CD14-positive monocyte (primary cell): ENCODE measurements around the gene GPRC5A. TPM values are rescaled to one million over a fixed set of nuclear protein-coding genes. Genes with fewer than 3 reads are reported as not detected.

Experiments used
- DNase-seq, 3 donors: peaks; one replicate each; pipeline ENCODE4 v3.0.0-alpha.2; 2011 to 2022
- H2AFZ ChIP-seq: 2 replicates; pipeline ENCODE4 v1.6.0; 2012; ENCODE audit warnings: mild to moderate bottlenecking, low read depth, low read length, inconsistent platforms; ENCODE audit not compliant: insufficient read depth, poor library complexity, severe bottlenecking
- H3K27ac ChIP-seq, 2 donors: 1 replicate in 1 of 2; 2 replicates in 1 of 2; pipeline ENCODE4 v1.5.1; 2012 to 2013; ENCODE audit warnings: low read length in 2 of 2, control low read depth in 1 of 2, inconsistent platforms in 1 of 2, low read depth in 1 of 2, mild to moderate bottlenecking in 1 of 2
- H3K27me3 ChIP-seq, 2 donors: one replicate each; pipeline versions ENCODE4 v1.6.0 to v1.6.1; 2011 to 2013; ENCODE audit warnings: low read length in 2 of 2; ENCODE audit not compliant: control insufficient read depth in 2 of 2, insufficient read depth in 2 of 2
- H3K36me3 ChIP-seq, 2 donors: replicated peaks in 1 of 2; 1 replicate in 1 of 2; 2 replicates in 1 of 2; pipeline versions ENCODE4 v1.5.1 to v1.6.1; 2012 to 2013; ENCODE audit warnings: low read length in 2 of 2, control low read depth in 1 of 2, inconsistent platforms in 1 of 2, mild to moderate bottlenecking in 1 of 2; ENCODE audit not compliant: insufficient read depth in 2 of 2, control insufficient read depth in 1 of 2
- H3K4me1 ChIP-seq, 2 donors: 1 replicate in 1 of 2; 2 replicates in 1 of 2; pipeline versions ENCODE4 v1.5.1 to v1.6.1; 2012 to 2013; ENCODE audit warnings: low read length in 2 of 2, control low read depth in 1 of 2, inconsistent platforms in 1 of 2, mild to moderate bottlenecking in 1 of 2, moderate library complexity in 1 of 2; ENCODE audit not compliant: insufficient read depth in 2 of 2, control insufficient read depth in 1 of 2
- H3K4me2 ChIP-seq: replicated peaks from 2 replicates; pipeline ENCODE3; 2012; ENCODE audit warnings: low read length, moderate library complexity, mild to moderate bottlenecking; ENCODE audit not compliant: poor library complexity, severe bottlenecking; ENCODE audit errors: extremely low read depth
- H3K4me3 ChIP-seq, 3 experiments: fragments of 200-600 bp in 1 of 3; sonication (generic) in 1 of 3; replicated peaks in 1 of 3; 1 replicate in 2 of 3; 2 replicates in 1 of 3; pipeline ENCODE4 v1.5.1; 2011 to 2013; ENCODE audit warnings: low read length in 3 of 3, mild to moderate bottlenecking in 3 of 3, control low read depth in 2 of 3, low read depth in 2 of 3, inconsistent platforms in 1 of 3, moderate library complexity in 1 of 3
- H3K79me2 ChIP-seq: 2 replicates; pipeline ENCODE4 v1.6.0; 2012; ENCODE audit warnings: mild to moderate bottlenecking, control low read depth, inconsistent platforms, low read length, moderate library complexity; ENCODE audit not compliant: insufficient read depth
- H3K9ac ChIP-seq: 2 replicates; pipeline ENCODE4 v1.6.0; 2017; ENCODE audit warnings: low read length, mild to moderate bottlenecking; ENCODE audit not compliant: insufficient read depth, poor library complexity, severe bottlenecking
- H3K9me3 ChIP-seq, 2 donors: replicated peaks in 1 of 2; 1 replicate in 1 of 2; 2 replicates in 1 of 2; pipeline versions ENCODE4 v1.5.1 to v1.6.1; 2012 to 2013; ENCODE audit warnings: low read length in 2 of 2, control low read depth in 1 of 2; ENCODE audit not compliant: control insufficient read depth in 1 of 2, insufficient read depth in 1 of 2
- H4K20me1 ChIP-seq: 2 replicates; pipeline ENCODE4 v1.6.0; 2012; ENCODE audit warnings: mild to moderate bottlenecking, low read length, control low read depth, moderate library complexity; ENCODE audit not compliant: insufficient read depth
- H3K27ac Mint-ChIP-seq, 7 donors: one replicate each; pipeline ENCODE4 v1.8.0; 2020; ENCODE audit warnings: mild to moderate bottlenecking in 7 of 7, mixed read lengths in 7 of 7, moderate library complexity in 6 of 7, inconsistent platforms in 2 of 7
- H3K27me3 Mint-ChIP-seq, 3 donors: one replicate each; pipeline ENCODE4 v1.8.0; 2021 to 2022; ENCODE audit warnings: low read depth in 3 of 3, mild to moderate bottlenecking in 3 of 3, mixed read lengths in 3 of 3, moderate library complexity in 3 of 3, inconsistent platforms in 1 of 3
- H3K36me3 Mint-ChIP-seq, 2 donors: one replicate each; pipeline ENCODE4 v1.8.0; 2020; ENCODE audit warnings: mixed read lengths in 2 of 2, inconsistent platforms in 1 of 2, mild to moderate bottlenecking in 1 of 2
- H3K4me1 Mint-ChIP-seq: one replicate; pipeline ENCODE4 v1.8.0; 2020; ENCODE audit warnings: mild to moderate bottlenecking, mixed read lengths
- H3K4me3 Mint-ChIP-seq, 2 donors: one replicate each; pipeline ENCODE4 v1.8.0; 2020; ENCODE audit warnings: mild to moderate bottlenecking in 2 of 2, mixed read lengths in 2 of 2, moderate library complexity in 1 of 2
- H3K9me3 Mint-ChIP-seq, 7 donors: one replicate each; pipeline ENCODE4 v1.8.0; 2020 to 2022; ENCODE audit warnings: mixed read lengths in 7 of 7, mild to moderate bottlenecking in 6 of 7, moderate library complexity in 6 of 7, inconsistent platforms in 2 of 7
- WGBS: methylation state at CpG from one replicate; pipeline ENCODE4 v1.1.5; 2013; ENCODE audit warnings: missing lambda C conversion rate; ENCODE audit not compliant: insufficient coverage; 5-methylcytosine and 5-hydroxymethylcytosine counted together
- intact Hi-C, 2 donors: fragments of 100-400 bp; cut with micrococcal nuclease; formaldehyde crosslinking; loops; one replicate each; pipeline versions ENCODE4 v1.15.0 to v1.15.1; 2023
- polyA plus RNA-seq, 3 donors: library from polyadenylated mRNA; depleted of rRNA in 1 of 3; unstranded in 2 of 3; stranded (reverse) in 1 of 3; fragments of 300-500 nt in 2 of 3; fragments of >200 nt in 1 of 3; fragmentation: Illumina TruSeq in 2 of 3; gene quantifications; 1 replicate in 2 of 3; 2 replicates in 1 of 3; pipeline ENCODE4 v1.2.3, GENCODE V29; 2012 to 2021
- TF ChIP-seq, protein P1 (sequence below): fragments of 200-600 bp; IDR thresholded peaks from one replicate; pipeline ENCODE4 v1.8.0; 2022; ENCODE audit warnings: antibody characterized with exemption, mild to moderate bottlenecking

The GPRC5A gene
- polyA plus RNA-seq, 3 donors: 0.43 TPM; not detected in 2

DNA sequence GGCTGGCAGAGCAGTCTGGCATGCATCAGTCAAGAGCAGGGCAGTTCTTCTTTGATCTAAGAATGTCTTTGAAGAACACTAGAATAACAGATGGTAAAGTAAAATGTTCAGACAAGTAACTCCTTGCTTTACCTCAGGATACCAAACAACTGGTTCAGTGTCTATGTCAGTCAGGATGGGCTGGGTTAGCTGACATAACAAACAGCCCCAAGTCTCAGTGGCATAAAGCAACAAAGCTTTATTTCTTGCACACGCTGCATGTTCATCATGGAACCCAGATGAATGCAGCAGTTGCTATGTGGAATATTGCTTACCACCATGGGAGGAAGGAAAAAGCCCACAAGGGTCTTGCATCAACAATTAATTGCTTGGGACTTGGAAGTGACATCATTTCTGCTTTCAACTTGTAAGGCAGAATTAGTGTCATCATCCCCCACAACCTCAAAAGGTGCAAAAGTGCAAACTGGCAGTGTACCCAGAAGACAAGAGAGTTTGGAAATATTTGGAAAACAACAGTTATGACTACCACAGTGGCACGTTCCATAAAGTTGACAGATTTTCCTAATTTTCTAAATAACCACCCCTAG lies 39.4 kb downstream of the GPRC5A start:
- H3K27me3 Mint-ChIP-seq: peaks cover 1 to 4% (median 2%) of the 10 kb centered on the region in 3 donors
- H3K4me1 Mint-ChIP-seq: no peaks in the 10 kb centered on the region
- 71% methylated on average over 1 of the region's 2 CpGs for WGBS
- Histone ChIP-seq H3K27me3 (no peaks in the 10 kb centered on the region), H3K79me2 (no peaks in the 10 kb centered on the region), H3K4me3 (no peak overlapping the region), H3K9me3 (no peaks in the 10 kb centered on the region), H3K27ac (no peak overlapping the region), H3K9ac (no peak overlapping the region), H4K20me1 (no peaks in the 10 kb centered on the region), H3K4me1 (no peaks in the 10 kb centered on the region), H3K4me2 (no peak overlapping the region), H3K36me3 (no peaks in the 10 kb centered on the region), H2AFZ (no peak overlapping the region)
- H3K36me3 Mint-ChIP-seq: peaks cover 0 to 2% of the 10 kb centered on the region in 2 donors
- H3K9me3 Mint-ChIP-seq: peaks cover 0 to 2% (median 0%) of the 10 kb centered on the region in 7 donors
- no peak for DNase-seq
- intact Hi-C loops: no loop called here
- H3K27ac Mint-ChIP-seq: no peak overlapping the region
- no peak overlapping the region for H3K4me3 Mint-ChIP-seq
- TF ChIP-seq, protein P1, sequence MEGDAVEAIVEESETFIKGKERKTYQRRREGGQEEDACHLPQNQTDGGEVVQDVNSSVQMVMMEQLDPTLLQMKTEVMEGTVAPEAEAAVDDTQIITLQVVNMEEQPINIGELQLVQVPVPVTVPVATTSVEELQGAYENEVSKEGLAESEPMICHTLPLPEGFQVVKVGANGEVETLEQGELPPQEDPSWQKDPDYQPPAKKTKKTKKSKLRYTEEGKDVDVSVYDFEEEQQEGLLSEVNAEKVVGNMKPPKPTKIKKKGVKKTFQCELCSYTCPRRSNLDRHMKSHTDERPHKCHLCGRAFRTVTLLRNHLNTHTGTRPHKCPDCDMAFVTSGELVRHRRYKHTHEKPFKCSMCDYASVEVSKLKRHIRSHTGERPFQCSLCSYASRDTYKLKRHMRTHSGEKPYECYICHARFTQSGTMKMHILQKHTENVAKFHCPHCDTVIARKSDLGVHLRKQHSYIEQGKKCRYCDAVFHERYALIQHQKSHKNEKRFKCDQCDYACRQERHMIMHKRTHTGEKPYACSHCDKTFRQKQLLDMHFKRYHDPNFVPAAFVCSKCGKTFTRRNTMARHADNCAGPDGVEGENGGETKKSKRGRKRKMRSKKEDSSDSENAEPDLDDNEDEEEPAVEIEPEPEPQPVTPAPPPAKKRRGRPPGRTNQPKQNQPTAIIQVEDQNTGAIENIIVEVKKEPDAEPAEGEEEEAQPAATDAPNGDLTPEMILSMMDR: no peak

DNA sequence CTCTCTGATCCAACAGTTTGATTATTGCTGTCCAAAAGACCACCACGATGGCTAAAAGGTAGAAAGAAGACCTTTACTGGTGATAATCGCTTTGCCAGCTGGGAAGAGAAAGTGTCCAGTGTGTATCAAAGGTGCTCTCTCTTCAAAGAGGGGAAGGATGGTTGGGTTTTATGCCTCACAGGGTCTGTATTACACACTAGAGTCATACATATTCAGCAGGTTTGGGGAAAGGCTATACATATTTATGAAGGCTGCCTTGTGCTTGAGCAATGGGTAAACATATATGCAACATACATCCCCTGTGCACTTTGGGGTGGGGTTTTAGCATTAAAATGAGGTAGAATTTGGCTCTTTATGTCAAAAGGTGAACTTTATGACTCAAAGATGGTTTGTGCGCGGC lies 42.4 kb downstream of the GPRC5A start:
- H3K27me3 Mint-ChIP-seq: peaks cover 1 to 5% (median 3%) of the 10 kb centered on the region in 3 donors
- DNase-seq: no peak
- Histone ChIP-seq H3K4me2 (no peak overlapping the region), H3K4me1 (no peaks in the 10 kb centered on the region), H3K27ac (no peak overlapping the region), H2AFZ (no peak overlapping the region), H3K36me3 (no peaks in the 10 kb centered on the region), H3K4me3 (no peak overlapping the region), H3K27me3 (no peaks in the 10 kb centered on the region), H3K79me2 (no peaks in the 10 kb centered on the region), H4K20me1 (no peaks in the 10 kb centered on the region), H3K9me3 (no peaks in the 10 kb centered on the region), H3K9ac (no peak overlapping the region)
- no peak overlapping the region for H3K27ac Mint-ChIP-seq
- 89% methylated on average over 4 of the region's 4 CpGs for WGBS
- intact Hi-C loops: no loop called here
- H3K4me3 Mint-ChIP-seq: no peak overlapping the region
- TF ChIP-seq, protein P1: no peak
- peaks cover 0 to 2% of the 10 kb centered on the region in 2 donors for H3K36me3 Mint-ChIP-seq
- no peaks in the 10 kb centered on the region for H3K4me1 Mint-ChIP-seq
- H3K9me3 Mint-ChIP-seq: no peaks in the 10 kb centered on the region
